HCT116 (cell line): ENCODE measurements around the gene SLC6A19. TPM values are rescaled to one million over a fixed set of nuclear protein-coding genes. Genes with fewer than 3 reads are reported as not detected.

Experiments used
- ATAC-seq: fragments of 200-7000 bp; cut with Tn5 transposase; 2 replicates; pipeline ENCODE4 v1.9.1; 2020; ENCODE audit warnings: mild to moderate bottlenecking, moderate library complexity
- BruUV-seq: library from RNA; stranded (reverse); fragments of 400-500 nt; replicated peaks from 2 replicates; lab custom pipeline; 2021; lab: Mats Ljungman, UMichigan
- CTCF ChIA-PET: fragments of 300-600 bp; sonication (Branson Sonifier 250); formaldehyde crosslinking; loops from one replicate; lab custom pipeline; 2021; ENCODE audit warnings: antibody characterized with exemption; lab: Charles Lee
- POLR2A ChIA-PET: fragments of 300-600, 350-600 bp; sonication (Branson Sonifier 250); formaldehyde crosslinking; loops from one replicate; lab custom pipeline; 2021; ENCODE audit warnings: antibody characterized with exemption; lab: Charles Lee
- RAD21 ChIA-PET, 2 experiments: fragments of 300-600 bp; sonication (Branson Sonifier 250); formaldehyde crosslinking; loops; one replicate each; lab custom pipeline; 2023; ENCODE audit warnings: low total read pairs in 2 of 2; ENCODE audit not compliant: uncharacterized antibody in 2 of 2, unreplicated experiment in 2 of 2, low non-redundant PET in 1 of 2; lab: Charles Lee
- DNase-seq: peaks from one replicate; pipeline ENCODE4 v3.0.0-alpha.2; 2010; ENCODE audit warnings: low read depth, low spot score
- H2AFZ ChIP-seq: fragments of 200-600 bp; shearing (Covaris generic), sonication (generic); 2 replicates; pipeline ENCODE4 v1.6.1; 2017; ENCODE audit warnings: low read depth, mixed run types, mixed read lengths, antibody characterized with exemption, low read length; ENCODE audit not compliant: poor library complexity, severe bottlenecking
- H3K27ac ChIP-seq: 2 replicates; pipeline ENCODE4 v1.5.1; 2012; ENCODE audit warnings: low read depth, low read length
- H3K27me3 ChIP-seq: fragments of 200-600 bp; sonication (generic); 2 replicates; pipeline ENCODE4 v1.6.1; 2016; ENCODE audit warnings: mixed run types, low read length, mixed read lengths; ENCODE audit not compliant: insufficient read depth
- H3K36me3 ChIP-seq, 2 experiments: fragments of 200-500 bp in 1 of 2; fragments of 200-600 bp in 1 of 2; sonication (Bioruptor generic) in 1 of 2; sonication (generic) in 1 of 2; 2 replicates each; pipeline versions ENCODE4 v1.5.1 to v1.6.1; 2014 to 2016; ENCODE audit warnings: low read length in 2 of 2, inconsistent platforms in 1 of 2, mixed read lengths in 1 of 2, mixed run types in 1 of 2; ENCODE audit not compliant: insufficient read depth in 2 of 2, control insufficient read depth in 1 of 2
- H3K4me1 ChIP-seq, 2 experiments: fragments of 200-600 bp in 1 of 2; sonication (generic) in 1 of 2; 2 replicates each; pipeline versions ENCODE4 v1.5.1 to v1.6.1; 2012 to 2017; ENCODE audit warnings: low read length in 2 of 2, inconsistent platforms in 1 of 2, mild to moderate bottlenecking in 1 of 2, mixed read lengths in 1 of 2, mixed run types in 1 of 2, moderate library complexity in 1 of 2; ENCODE audit not compliant: insufficient read depth in 2 of 2, control insufficient read depth in 1 of 2
- H3K4me2 ChIP-seq: fragments of 200-600 bp; sonication (generic); 2 replicates; pipeline ENCODE4 v1.6.1; 2017; ENCODE audit warnings: mixed run types, low read length, mixed read lengths
- H3K4me3 ChIP-seq, 2 experiments: fragments of 200-600 bp in 1 of 2; sonication (generic) in 1 of 2; replicated peaks in 1 of 2; 2 replicates each; pipeline ENCODE4 v1.5.1; 2011 to 2016; ENCODE audit warnings: low read length in 2 of 2, control low read depth in 1 of 2, low read depth in 1 of 2, mild to moderate bottlenecking in 1 of 2, mixed read lengths in 1 of 2, mixed run types in 1 of 2
- H3K79me2 ChIP-seq: fragments of 200-600 bp; sonication (generic); 2 replicates; pipeline ENCODE4 v1.6.1; 2017; ENCODE audit warnings: mild to moderate bottlenecking, mixed run types, low read length, moderate library complexity, mixed read lengths; ENCODE audit not compliant: insufficient read depth
- H3K9ac ChIP-seq: fragments of 200-600 bp; sonication (generic); 2 replicates; pipeline ENCODE4 v1.6.1; 2016; ENCODE audit warnings: low read length, mixed read lengths
- H3K9me2 ChIP-seq: fragments of 200-600 bp; sonication (generic), shearing (Covaris generic); 2 replicates; pipeline ENCODE4 v1.6.1; 2017; ENCODE audit warnings: mixed run types, mild to moderate bottlenecking, moderate library complexity; ENCODE audit not compliant: insufficient read depth
- H3K9me3 ChIP-seq, 2 experiments: fragments of 200-500 bp in 1 of 2; fragments of 200-600 bp in 1 of 2; sonication (Bioruptor generic) in 1 of 2; sonication (generic) in 1 of 2; 2 replicates each; pipeline ENCODE4 v1.6.1; 2014 to 2017; ENCODE audit warnings: low read length in 2 of 2, mixed read lengths in 2 of 2, inconsistent platforms in 1 of 2, low read depth in 1 of 2, mild to moderate bottlenecking in 1 of 2, mixed run types in 1 of 2, moderate library complexity in 1 of 2; ENCODE audit not compliant: control insufficient read depth in 1 of 2, insufficient read depth in 1 of 2
- H4K20me1 ChIP-seq: fragments of 200-600 bp; sonication (generic), shearing (Covaris generic); 2 replicates; pipeline ENCODE4 v1.6.1; 2017; ENCODE audit warnings: mixed run types, mild to moderate bottlenecking, moderate library complexity; ENCODE audit not compliant: insufficient read depth
- CEBPB ChIP-seq: IDR thresholded peaks from 2 replicates; pipeline ENCODE4 v1.6.1; 2012; ENCODE audit warnings: low read depth
- ELF1 ChIP-seq: IDR thresholded peaks from 2 replicates; pipeline ENCODE4 v1.6.1; 2012; ENCODE audit warnings: low read depth, borderline replicate concordance
- EZH2 ChIP-seq: fragments of 200-600 bp; sonication (generic); IDR thresholded peaks from 2 replicates; pipeline ENCODE4 v1.6.1; 2017; ENCODE audit warnings: antibody characterized with exemption, mixed run types
- EZH2phosphoT487 ChIP-seq: fragments of 200-600 bp; IDR thresholded peaks from 2 replicates; pipeline ENCODE4 v1.6.1; 2018; ENCODE audit warnings: antibody characterized with exemption, borderline replicate concordance
- JUND ChIP-seq: IDR thresholded peaks from 2 replicates; pipeline ENCODE4 v1.6.1; 2012
- RAD21 ChIP-seq: IDR thresholded peaks from 2 replicates; pipeline ENCODE4 v1.6.1; 2012; ENCODE audit warnings: low read depth, mild to moderate bottlenecking
- SIN3A ChIP-seq: IDR thresholded peaks from 2 replicates; pipeline ENCODE4 v1.6.1; 2012; ENCODE audit warnings: low read depth
- ZNF274 ChIP-seq: fragments of 200-500 bp; sonication (Bioruptor generic); IDR thresholded peaks from 2 replicates; pipeline ENCODE4 v1.6.1; 2014; ENCODE audit warnings: mild to moderate bottlenecking, low read depth, low read length, inconsistent platforms
- intact Hi-C: fragments of 100-400 bp; cut with micrococcal nuclease; formaldehyde crosslinking; loops from 2 replicates; pipeline ENCODE4 v1.10.0; 2022
- total RNA-seq: library from RNA; stranded (reverse); gene quantifications from one replicate; pipeline ENCODE4 v1.2.1, GENCODE V29; 2021; ENCODE audit not compliant: unreplicated experiment
- TF ChIP-seq, protein P1 (sequence below), 3 experiments: fragments of 200-600 bp in 1 of 3; sonication (generic) in 1 of 3; IDR thresholded peaks in 2 of 3; conservative IDR thresholded peaks in 1 of 3; 2 replicates each; pipeline ENCODE4 v1.5.1; 2012 to 2017; ENCODE audit warnings: low read depth in 2 of 3, low read length in 2 of 3, antibody characterized with exemption in 1 of 3, borderline replicate concordance in 1 of 3, control low read depth in 1 of 3, mild to moderate bottlenecking in 1 of 3, mixed read lengths in 1 of 3, mixed run types in 1 of 3, moderate library complexity in 1 of 3; ENCODE audit not compliant: insufficient read depth in 1 of 3
- TF ChIP-seq, protein P2 (sequence below): IDR thresholded peaks from 2 replicates; pipeline ENCODE4 v1.6.1; 2012; ENCODE audit warnings: low read depth

Gene SLC6A19
- total RNA-seq, 1 experiment from 2014 or later: not detected

DNA sequence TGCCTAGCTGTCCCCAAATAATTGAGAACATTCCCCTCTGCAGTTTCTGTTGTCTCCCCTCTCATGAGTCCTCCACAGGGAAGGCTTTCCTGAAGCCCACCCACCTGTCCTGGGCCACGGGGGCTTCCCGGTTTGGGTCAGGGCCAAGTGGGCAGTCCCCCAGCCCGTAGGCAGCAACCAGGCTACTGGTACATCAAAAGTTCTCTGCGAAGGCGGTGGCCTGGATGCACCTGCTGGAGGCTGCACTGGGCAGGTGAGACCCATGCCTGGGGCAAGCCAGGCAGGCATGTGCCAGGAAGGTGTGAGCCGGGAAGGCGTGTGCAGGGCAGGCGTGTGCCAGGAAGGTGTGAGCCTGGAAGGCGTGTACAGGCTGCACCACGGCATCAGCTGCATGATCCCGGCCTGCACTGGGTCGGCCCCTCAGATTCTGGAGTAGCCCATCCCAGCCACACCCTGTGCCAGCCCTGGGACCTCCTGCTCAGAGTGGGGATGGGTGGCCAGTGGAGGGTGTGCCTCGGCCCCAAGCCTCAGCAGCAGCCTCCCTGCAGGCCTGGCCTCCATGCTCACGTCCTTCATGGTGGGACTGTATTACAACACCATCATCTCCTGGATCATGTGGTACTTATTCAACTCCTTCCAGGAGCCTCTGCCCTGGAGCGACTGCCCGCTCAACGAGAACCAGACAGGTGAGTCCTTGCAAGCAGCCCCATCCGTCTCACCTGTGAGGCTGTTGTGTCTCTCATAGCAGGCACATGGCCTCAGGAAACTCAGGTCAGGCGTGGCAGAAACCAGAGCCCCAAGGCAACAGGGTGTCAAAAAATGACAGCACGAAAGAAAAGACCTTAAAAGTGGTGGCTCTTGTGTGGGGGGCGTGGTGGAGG is 8.7 kb downstream of the SLC6A19 start:
- CTCF ChIA-PET: no interaction called here
- intact Hi-C loops: loop anchor here (1.0 to 2.0 kb wide), 2 partner anchors 35 to 259 kb away; no protein-coding TSS in a partner anchor
- DNase-seq (no peak), ATAC-seq (no peak)
- H3K9me3 ChIP-seq: no peaks in the 10 kb centered on the region
- H3K9me2 ChIP-seq: no peaks in the 10 kb centered on the region
- H3K79me2 ChIP-seq: no peaks in the 10 kb centered on the region
- no peak overlapping the region for H3K27ac ChIP-seq
- TF ChIP-seq EZH2: no peak
- no peak for TF ChIP-seq JUND
- no peak for TF ChIP-seq ZNF274
- TF ChIP-seq, protein P1, sequence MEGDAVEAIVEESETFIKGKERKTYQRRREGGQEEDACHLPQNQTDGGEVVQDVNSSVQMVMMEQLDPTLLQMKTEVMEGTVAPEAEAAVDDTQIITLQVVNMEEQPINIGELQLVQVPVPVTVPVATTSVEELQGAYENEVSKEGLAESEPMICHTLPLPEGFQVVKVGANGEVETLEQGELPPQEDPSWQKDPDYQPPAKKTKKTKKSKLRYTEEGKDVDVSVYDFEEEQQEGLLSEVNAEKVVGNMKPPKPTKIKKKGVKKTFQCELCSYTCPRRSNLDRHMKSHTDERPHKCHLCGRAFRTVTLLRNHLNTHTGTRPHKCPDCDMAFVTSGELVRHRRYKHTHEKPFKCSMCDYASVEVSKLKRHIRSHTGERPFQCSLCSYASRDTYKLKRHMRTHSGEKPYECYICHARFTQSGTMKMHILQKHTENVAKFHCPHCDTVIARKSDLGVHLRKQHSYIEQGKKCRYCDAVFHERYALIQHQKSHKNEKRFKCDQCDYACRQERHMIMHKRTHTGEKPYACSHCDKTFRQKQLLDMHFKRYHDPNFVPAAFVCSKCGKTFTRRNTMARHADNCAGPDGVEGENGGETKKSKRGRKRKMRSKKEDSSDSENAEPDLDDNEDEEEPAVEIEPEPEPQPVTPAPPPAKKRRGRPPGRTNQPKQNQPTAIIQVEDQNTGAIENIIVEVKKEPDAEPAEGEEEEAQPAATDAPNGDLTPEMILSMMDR (IDR thresholded peaks at IDR 0.05 in 2 of 3, conservative IDR thresholded peaks at IDR 0.05 in 1 of 3; ENCODE audit: borderline replicate concordance in 1 of 3, insufficient read depth in 1 of 3, low read depth in 2 of 3, low read length in 2 of 3): no peak
- TF ChIP-seq SIN3A: no peak
- no peak for TF ChIP-seq ELF1
- TF ChIP-seq RAD21: no peak
- TF ChIP-seq EZH2phosphoT487: no peak
- TF ChIP-seq, protein P2, sequence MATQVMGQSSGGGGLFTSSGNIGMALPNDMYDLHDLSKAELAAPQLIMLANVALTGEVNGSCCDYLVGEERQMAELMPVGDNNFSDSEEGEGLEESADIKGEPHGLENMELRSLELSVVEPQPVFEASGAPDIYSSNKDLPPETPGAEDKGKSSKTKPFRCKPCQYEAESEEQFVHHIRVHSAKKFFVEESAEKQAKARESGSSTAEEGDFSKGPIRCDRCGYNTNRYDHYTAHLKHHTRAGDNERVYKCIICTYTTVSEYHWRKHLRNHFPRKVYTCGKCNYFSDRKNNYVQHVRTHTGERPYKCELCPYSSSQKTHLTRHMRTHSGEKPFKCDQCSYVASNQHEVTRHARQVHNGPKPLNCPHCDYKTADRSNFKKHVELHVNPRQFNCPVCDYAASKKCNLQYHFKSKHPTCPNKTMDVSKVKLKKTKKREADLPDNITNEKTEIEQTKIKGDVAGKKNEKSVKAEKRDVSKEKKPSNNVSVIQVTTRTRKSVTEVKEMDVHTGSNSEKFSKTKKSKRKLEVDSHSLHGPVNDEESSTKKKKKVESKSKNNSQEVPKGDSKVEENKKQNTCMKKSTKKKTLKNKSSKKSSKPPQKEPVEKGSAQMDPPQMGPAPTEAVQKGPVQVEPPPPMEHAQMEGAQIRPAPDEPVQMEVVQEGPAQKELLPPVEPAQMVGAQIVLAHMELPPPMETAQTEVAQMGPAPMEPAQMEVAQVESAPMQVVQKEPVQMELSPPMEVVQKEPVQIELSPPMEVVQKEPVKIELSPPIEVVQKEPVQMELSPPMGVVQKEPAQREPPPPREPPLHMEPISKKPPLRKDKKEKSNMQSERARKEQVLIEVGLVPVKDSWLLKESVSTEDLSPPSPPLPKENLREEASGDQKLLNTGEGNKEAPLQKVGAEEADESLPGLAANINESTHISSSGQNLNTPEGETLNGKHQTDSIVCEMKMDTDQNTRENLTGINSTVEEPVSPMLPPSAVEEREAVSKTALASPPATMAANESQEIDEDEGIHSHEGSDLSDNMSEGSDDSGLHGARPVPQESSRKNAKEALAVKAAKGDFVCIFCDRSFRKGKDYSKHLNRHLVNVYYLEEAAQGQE: no peak
- TF ChIP-seq CEBPB: no peak
- no peak overlapping the region for H2AFZ ChIP-seq
- H3K9ac ChIP-seq: no peak overlapping the region
- no TSS peak for BruUV-seq
- no peaks in the 10 kb centered on the region for H3K36me3 ChIP-seq
- POLR2A ChIA-PET: no interaction called here
- RAD21 ChIA-PET: no interaction called here
- H3K4me3 ChIP-seq: no peak overlapping the region
- no peaks in the 10 kb centered on the region for H3K27me3 ChIP-seq
- no peaks in the 10 kb centered on the region for H3K4me1 ChIP-seq
- H3K4me2 ChIP-seq: no peak overlapping the region
- no peaks in the 10 kb centered on the region for H4K20me1 ChIP-seq
